ENCODE data around the gene KRTAP29-1.

GRCh38 chr17:41345992-41346391 is 43.3 kb upstream of the KRTAP29-1 start:
- TF ChIP-seq POLR2AphosphoS5 (IDR thresholded peaks at IDR 0.05; ENCODE audit: low read depth, low read length) (no peak), POLR2A (IDR thresholded peaks at IDR 0.05; ENCODE audit: low read depth, low read length) (no peak), TAF1 (IDR thresholded peaks at IDR 0.05; ENCODE audit: borderline replicate concordance, low read depth, low read length) (no peak)

Data from GM12892 (cell line).